CD8-positive, alpha-beta memory T cell (primary cell): ENCODE data around the gene SCAPER. TPM values are rescaled to one million over a fixed set of nuclear protein-coding genes. Genes with fewer than 3 reads are reported as not detected.
"Not testable (repeated sequence)": the region's sequence is repeated elsewhere in the genome, so short reads cannot be mapped to it uniquely, and the experiment has no call there.

ENCODE experiments used
- CTCF ChIA-PET: fragments of 350-600 bp; sonication (Branson Sonifier 250); formaldehyde crosslinking; loops from one replicate; lab custom pipeline; 2021; ENCODE audit warnings: antibody characterized with exemption; lab: Charles Lee
- POLR2A ChIA-PET: fragments of 350-600 bp; sonication (Branson Sonifier 250); formaldehyde crosslinking; loops from one replicate; lab custom pipeline; 2021; ENCODE audit warnings: antibody characterized with exemption; lab: Charles Lee
- DNase-seq, 5 donors: peaks; one replicate each; pipeline versions ENCODE4 v3.0.0 to v3.0.0-alpha.2; 2020 to 2022; ENCODE audit warnings: mixed read lengths in 1 of 5
- H3K27ac ChIP-seq: one replicate; pipeline ENCODE4 v1.7.0; 2013; ENCODE audit warnings: low read depth, mild to moderate bottlenecking, low read length, moderate library complexity
- H3K27me3 ChIP-seq: 2 replicates; pipeline ENCODE4 v1.7.0; 2013; ENCODE audit warnings: low read length, mild to moderate bottlenecking; ENCODE audit not compliant: insufficient read depth, poor library complexity, severe bottlenecking
- H3K36me3 ChIP-seq: 2 replicates; pipeline ENCODE4 v1.7.0; 2013; ENCODE audit warnings: mild to moderate bottlenecking, low read length, moderate library complexity; ENCODE audit not compliant: insufficient read depth
- H3K4me1 ChIP-seq: 2 replicates; pipeline ENCODE4 v1.7.0; 2013; ENCODE audit warnings: mild to moderate bottlenecking, low read length, moderate library complexity; ENCODE audit not compliant: insufficient read depth
- H3K4me3 ChIP-seq: 2 replicates; pipeline ENCODE4 v1.7.0; 2013; ENCODE audit warnings: mild to moderate bottlenecking, low read length
- H3K9me3 ChIP-seq: 2 replicates; pipeline ENCODE4 v1.7.0; 2013; ENCODE audit warnings: mild to moderate bottlenecking, low read length
- H3K27ac Mint-ChIP-seq, 8 donors: one replicate each; pipeline ENCODE4 v1.8.0; 2020 to 2021; ENCODE audit warnings: mixed read lengths in 8 of 8, mild to moderate bottlenecking in 6 of 8, inconsistent platforms in 3 of 8, moderate library complexity in 3 of 8
- H3K27me3 Mint-ChIP-seq, 2 donors: one replicate each; pipeline ENCODE4 v1.8.0; 2020 to 2021; ENCODE audit warnings: mixed read lengths in 2 of 2, mild to moderate bottlenecking in 1 of 2, moderate library complexity in 1 of 2
- H3K36me3 Mint-ChIP-seq, 3 donors: one replicate each; pipeline ENCODE4 v1.8.0; 2020 to 2021; ENCODE audit warnings: mixed read lengths in 3 of 3, inconsistent platforms in 1 of 3, mild to moderate bottlenecking in 1 of 3
- H3K4me1 Mint-ChIP-seq, 3 donors: one replicate each; pipeline ENCODE4 v1.8.0; 2020 to 2021; ENCODE audit warnings: mixed read lengths in 3 of 3, inconsistent platforms in 1 of 3, mild to moderate bottlenecking in 1 of 3
- H3K4me3 Mint-ChIP-seq, 7 donors: one replicate each; pipeline ENCODE4 v1.8.0; 2020 to 2021; ENCODE audit warnings: mixed read lengths in 7 of 7, mild to moderate bottlenecking in 6 of 7, moderate library complexity in 4 of 7, inconsistent platforms in 2 of 7
- H3K9me3 Mint-ChIP-seq, 5 donors: one replicate each; pipeline ENCODE4 v1.8.0; 2020 to 2022; ENCODE audit warnings: mixed read lengths in 5 of 5, mild to moderate bottlenecking in 3 of 5, moderate library complexity in 2 of 5, inconsistent platforms in 1 of 5
- polyA plus RNA-seq: library from polyadenylated mRNA; unstranded; fragments of 300-500 nt; fragmentation: Illumina TruSeq; gene quantifications from one replicate; pipeline ENCODE4 v1.2.3, GENCODE V29; 2021
- total RNA-seq, 2 experiments: library from RNA; stranded (reverse); gene quantifications; one replicate each; pipeline ENCODE4 v1.2.3, GENCODE V29; 2021

SCAPER gene
- total and polyA plus RNA-seq, 3 experiments from 2014 or later, result 15.5 to 26.6 (median 16.0) TPM

GRCh38 chr15:76514282-76514681 lies 390.9 kb downstream of the SCAPER start:
- H3K36me3 Mint-ChIP-seq, result peaks cover 2 to 4% (median 3%) of the 10 kb centered on the region in 3 donors
- H3K4me1 Mint-ChIP-seq, result no peaks in the 10 kb centered on the region
- H3K4me3 Mint-ChIP-seq, result no peak overlapping the region
- H3K36me3 ChIP-seq, result no peaks in the 10 kb centered on the region
- no peaks in the 10 kb centered on the region for H3K9me3 ChIP-seq
- H3K4me1 ChIP-seq, result no peaks in the 10 kb centered on the region
- DNase-seq, result no peak
- no peaks in the 10 kb centered on the region for H3K27me3 Mint-ChIP-seq
- H3K27ac ChIP-seq, result no peak overlapping the region
- H3K4me3 ChIP-seq, result no peak overlapping the region
- H3K27ac Mint-ChIP-seq, result no peak overlapping the region
- ChIA-PET CTCF (no interaction called here), POLR2A (no interaction called here)
- H3K9me3 Mint-ChIP-seq, result no peaks in the 10 kb centered on the region
- H3K27me3 ChIP-seq, result no peaks in the 10 kb centered on the region

GRCh38 chr15:76512971-76513370 lies 392.2 kb downstream of the SCAPER start:
- Mint-ChIP-seq H3K4me1 (no peaks in the 10 kb centered on the region), H3K27ac (no peak overlapping the region), H3K9me3 (no peaks in the 10 kb centered on the region), H3K27me3 (no peaks in the 10 kb centered on the region), H3K36me3 (peaks cover 2 to 4% (median 3%) of the 10 kb centered on the region in 3 donors), H3K4me3 (no peak overlapping the region)
- Histone ChIP-seq H3K36me3 (no peaks in the 10 kb centered on the region), H3K9me3 (no peaks in the 10 kb centered on the region), H3K27me3 (no peaks in the 10 kb centered on the region), H3K27ac (no peak overlapping the region), H3K4me1 (no peaks in the 10 kb centered on the region), H3K4me3 (no peak overlapping the region)
- ChIA-PET CTCF (no interaction called here), POLR2A (no interaction called here)
- no peak for DNase-seq

GRCh38 chr15:76510663-76511062 lies 394.5 kb downstream of the SCAPER start:
- H3K9me3 Mint-ChIP-seq, result not testable (repeated sequence)

GRCh38 chr15:76503804-76504203 lies 401.3 kb downstream of the SCAPER start:
- no peaks in the 10 kb centered on the region for H3K36me3 ChIP-seq
- no peaks in the 10 kb centered on the region for H3K9me3 ChIP-seq
- Mint-ChIP-seq H3K4me1 (no peaks in the 10 kb centered on the region), H3K36me3 (peaks cover 13 to 21% (median 17%) of the 10 kb centered on the region in 3 donors), H3K4me3 (no peak overlapping the region), H3K9me3 (no peaks in the 10 kb centered on the region), H3K27ac (peak overlapping the region in 1 of 8 donors; percentile 56), H3K27me3 (no peaks in the 10 kb centered on the region)
- H3K27ac ChIP-seq, result no peak overlapping the region
- H3K4me3 ChIP-seq, result no peak overlapping the region
- H3K27me3 ChIP-seq, result no peaks in the 10 kb centered on the region
- no peaks in the 10 kb centered on the region for H3K4me1 ChIP-seq
- CTCF ChIA-PET, result no interaction called here
- no peak for DNase-seq
- POLR2A ChIA-PET, result no interaction called here

More at GRCh38 chr15:76510663-76511062, 394.5 kb downstream of the SCAPER start:
- POLR2A ChIA-PET, H3K36me3 Mint-ChIP-seq, H3K27me3 Mint-ChIP-seq, H3K27ac ChIP-seq, H3K4me3 Mint-ChIP-seq, H3K4me1 ChIP-seq, DNase-seq, CTCF ChIA-PET, H3K4me1 Mint-ChIP-seq, H3K27ac Mint-ChIP-seq, H3K27me3 ChIP-seq, H3K4me3 ChIP-seq, H3K9me3 ChIP-seq, H3K36me3 ChIP-seq: not testable (repeated sequence)

GRCh38 chr15:76503121-76503520 lies 402.0 kb downstream of the SCAPER start:
- Mint-ChIP-seq H3K27ac (peak overlapping the region in 1 of 8 donors; percentile 43), H3K9me3 (no peaks in the 10 kb centered on the region), H3K4me3 (no peak overlapping the region), H3K27me3 (no peaks in the 10 kb centered on the region), H3K4me1 (no peaks in the 10 kb centered on the region), H3K36me3 (peaks cover 13 to 26% (median 18%) of the 10 kb centered on the region in 3 donors)
- no peak overlapping the region for H3K27ac ChIP-seq
- DNase-seq, result no peak
- no peaks in the 10 kb centered on the region for H3K27me3 ChIP-seq
- POLR2A ChIA-PET, result no interaction called here
- no peak overlapping the region for H3K4me3 ChIP-seq
- no peaks in the 10 kb centered on the region for H3K9me3 ChIP-seq
- no peaks in the 10 kb centered on the region for H3K36me3 ChIP-seq
- no peaks in the 10 kb centered on the region for H3K4me1 ChIP-seq
- CTCF ChIA-PET, result no interaction called here

- no peaks in the 10 kb centered on the region for H3K9me3 ChIP-seq
- H3K36me3 ChIP-seq, result no peaks in the 10 kb centered on the region
- ChIA-PET POLR2A (no interaction called here), CTCF (no interaction called here)
- H3K4me1 ChIP-seq, result no peaks in the 10 kb centered on the region
- H3K27me3 ChIP-seq, result no peaks in the 10 kb centered on the region
- Mint-ChIP-seq H3K27me3 (no peaks in the 10 kb centered on the region), H3K4me3 (no peak overlapping the region), H3K4me1 (no peaks in the 10 kb centered on the region), H3K36me3 (peaks cover 13 to 26% (median 18%) of the 10 kb centered on the region in 3 donors), H3K9me3 (no peaks in the 10 kb centered on the region), H3K27ac (no peak overlapping the region)
- no peak for DNase-seq
- H3K4me3 ChIP-seq, result no peak overlapping the region
- H3K27ac ChIP-seq, result no peak overlapping the region
Observed at GRCh38 chr15:76502678-76503077, 402.5 kb downstream of the SCAPER start.

GRCh38 chr15:76502185-76502584 lies 403.0 kb downstream of the SCAPER start:
- POLR2A ChIA-PET, H3K9me3 ChIP-seq, H3K4me3 Mint-ChIP-seq, H3K27ac Mint-ChIP-seq, H3K27ac ChIP-seq, DNase-seq, H3K36me3 ChIP-seq, H3K4me1 ChIP-seq, H3K27me3 Mint-ChIP-seq, H3K4me1 Mint-ChIP-seq, H3K9me3 Mint-ChIP-seq, CTCF ChIA-PET, H3K4me3 ChIP-seq, H3K27me3 ChIP-seq: not testable (repeated sequence)
- peaks cover 13 to 29% (median 21%) of the 10 kb centered on the region in 3 donors for H3K36me3 Mint-ChIP-seq

GRCh38 chr15:76501726-76502125 lies 403.4 kb downstream of the SCAPER start:
- no peaks in the 10 kb centered on the region for H3K9me3 Mint-ChIP-seq
- POLR2A ChIA-PET, result no interaction called here
- Histone ChIP-seq H3K4me3 (no peak overlapping the region), H3K27ac (no peak overlapping the region), H3K4me1 (no peaks in the 10 kb centered on the region), H3K36me3 (no peaks in the 10 kb centered on the region), H3K9me3 (no peaks in the 10 kb centered on the region), H3K27me3 (no peaks in the 10 kb centered on the region)
- H3K27ac Mint-ChIP-seq, result no peak overlapping the region
- no peak for DNase-seq
- no peaks in the 10 kb centered on the region for H3K27me3 Mint-ChIP-seq
- CTCF ChIA-PET, result no interaction called here
- H3K36me3 Mint-ChIP-seq, result peaks cover 13 to 29% (median 21%) of the 10 kb centered on the region in 3 donors
- no peaks in the 10 kb centered on the region for H3K4me1 Mint-ChIP-seq
- no peak overlapping the region for H3K4me3 Mint-ChIP-seq

GRCh38 chr15:76501011-76501410 lies 404.1 kb downstream of the SCAPER start:
- H3K9me3 ChIP-seq, result no peaks in the 10 kb centered on the region
- H3K4me1 ChIP-seq, result no peaks in the 10 kb centered on the region
- no peaks in the 10 kb centered on the region for H3K27me3 ChIP-seq
- no peaks in the 10 kb centered on the region for H3K9me3 Mint-ChIP-seq
- peaks cover 13 to 30% (median 21%) of the 10 kb centered on the region in 3 donors for H3K36me3 Mint-ChIP-seq
- H3K36me3 ChIP-seq, result no peaks in the 10 kb centered on the region
- H3K27me3 Mint-ChIP-seq, result no peaks in the 10 kb centered on the region
- no peak overlapping the region for H3K27ac ChIP-seq
- no peak overlapping the region for H3K27ac Mint-ChIP-seq
- ChIA-PET POLR2A (no interaction called here), CTCF (no interaction called here)
- no peak for DNase-seq
- H3K4me1 Mint-ChIP-seq, result no peaks in the 10 kb centered on the region
- no peak overlapping the region for H3K4me3 Mint-ChIP-seq
- no peak overlapping the region for H3K4me3 ChIP-seq
